GM13976 (cell line): ENCODE results near the gene CNPPD1.
A peak's percentile ranks its signal among the peaks of the same experiment; 100 is the strongest.

Experiments
- DNase-seq: peaks from one replicate; pipeline ENCODE4 v3.0.0; 2012; ENCODE audit warnings: low spot score
- CTCF ChIP-seq: IDR thresholded peaks from 2 replicates; pipeline ENCODE4 v1.5.1; 2012; ENCODE audit warnings: borderline replicate concordance, mild to moderate bottlenecking; ENCODE audit not compliant: insufficient read depth; ENCODE audit errors: extremely low read depth, missing control alignments, control extremely low read depth
- in situ Hi-C: fragments of 300-500 bp; cut with MboI; formaldehyde crosslinking; loops from one replicate; pipeline ENCODE4 v1.12.0; 2022; ENCODE audit warnings: low sequenced_read_pairs, mixed read lengths, inconsistent platforms; ENCODE audit not compliant: unreplicated experiment

Gene CNPPD1

GRCh38 chr2:219174801-219175200, 1.9 kb downstream of the CNPPD1 start:
- DNase-seq, result no peak
- in situ Hi-C loops, result loop anchor here (25.0 kb wide), 1 partner anchor 112 kb away; the partner anchor contains the start of gene DNAJB2
- no peak for TF ChIP-seq CTCF

- in situ Hi-C loops, result loop anchor here (25.0 kb wide), 1 partner anchor 113 kb away; the partner anchor contains the start of gene DNAJB2
- TF ChIP-seq CTCF, result no peak
- no peak for DNase-seq
Measured at GRCh38 chr2:219174146-219174545, 2.6 kb downstream of the CNPPD1 start.

- TF ChIP-seq CTCF, result no peak
- in situ Hi-C loops, result loop anchor here (25.0 kb wide), 1 partner anchor 114 kb away; the partner anchor contains the start of gene DNAJB2
- DNase-seq, result no peak
Measured at GRCh38 chr2:219173176-219173575, 3.5 kb downstream of the CNPPD1 start.

- TF ChIP-seq CTCF, result no peak
- no peak for DNase-seq
- in situ Hi-C loops, result loop anchor here (25.0 kb wide), 1 partner anchor 115 kb away; the partner anchor contains the start of gene DNAJB2
Measured at GRCh38 chr2:219172231-219173154, 4.2 kb downstream of the CNPPD1 start.

- peak; percentile 55 for DNase-seq
- in situ Hi-C loops, result loop anchor here (25.0 kb wide), 1 partner anchor 116 kb away; the partner anchor contains the start of gene DNAJB2
- peak; percentile 40 for TF ChIP-seq CTCF
Measured at GRCh38 chr2:219171231-219171651, 5.5 kb downstream of the CNPPD1 start.

- DNase-seq, result no peak
- no peak for TF ChIP-seq CTCF
- in situ Hi-C loops, result loop anchor here (25.0 kb wide), 1 partner anchor 117 kb away; the partner anchor contains the start of gene DNAJB2
Measured at GRCh38 chr2:219169930-219170654, 6.6 kb downstream of the CNPPD1 start, which contains the start of gene SLC23A3. SLC23A3 (minus strand) TSS chr2:219170029; CDS start chr2:219169984, 45 bp downstream.
